Brain microvascular endothelial cell (primary cell): ENCODE measurements around the gene KCND3.

Source experiments
- DNase-seq: peaks from one replicate; pipeline ENCODE4 v3.0.0-alpha.2; 2020
- H3K27ac ChIP-seq: fragments of 250-450 bp; sonication (Bioruptor Pico); 2 replicates; pipeline ENCODE4 v1.5.1; 2020; ENCODE audit warnings: mild to moderate bottlenecking, moderate library complexity
- H3K27me3 ChIP-seq: fragments of 250-450 bp; sonication (Bioruptor Pico); replicated peaks from 2 replicates; pipeline ENCODE4 v1.5.1; 2020; ENCODE audit warnings: mild to moderate bottlenecking
- H3K36me3 ChIP-seq: fragments of 250-450 bp; sonication (Bioruptor Pico); replicated peaks from 2 replicates; pipeline ENCODE4 v1.5.1; 2020; ENCODE audit warnings: mild to moderate bottlenecking
- H3K4me3 ChIP-seq: 2 replicates; pipeline ENCODE4 v1.5.1; 2011; ENCODE audit warnings: low read depth, mild to moderate bottlenecking, control low read depth, low read length, moderate library complexity
- CTCF ChIP-seq: IDR thresholded peaks from 2 replicates; pipeline ENCODE4 v1.5.1; 2011; ENCODE audit warnings: low read depth, mild to moderate bottlenecking, moderate library complexity, low read length, control low read depth, inconsistent platforms; ENCODE audit errors: missing control alignments
- in situ Hi-C: cut with HindIII; loops from 2 replicates; pipeline ENCODE4 v1.10.0; 2017; ENCODE audit warnings: low sequenced_read_pairs, low pct_ligation_motif_present

KCND3 gene

GRCh38 chr1:111733992-111734341 is 255.5 kb downstream of the KCND3 start:
- in situ Hi-C loops, result no loop called here
- no peak for DNase-seq
- TF ChIP-seq CTCF, result no peak
- H3K27ac ChIP-seq, result peak overlapping the region; percentile 10
- no peak overlapping the region for H3K4me3 ChIP-seq
- H3K27me3 ChIP-seq, result no peaks in the 10 kb centered on the region
- no peaks in the 10 kb centered on the region for H3K36me3 ChIP-seq

DNA sequence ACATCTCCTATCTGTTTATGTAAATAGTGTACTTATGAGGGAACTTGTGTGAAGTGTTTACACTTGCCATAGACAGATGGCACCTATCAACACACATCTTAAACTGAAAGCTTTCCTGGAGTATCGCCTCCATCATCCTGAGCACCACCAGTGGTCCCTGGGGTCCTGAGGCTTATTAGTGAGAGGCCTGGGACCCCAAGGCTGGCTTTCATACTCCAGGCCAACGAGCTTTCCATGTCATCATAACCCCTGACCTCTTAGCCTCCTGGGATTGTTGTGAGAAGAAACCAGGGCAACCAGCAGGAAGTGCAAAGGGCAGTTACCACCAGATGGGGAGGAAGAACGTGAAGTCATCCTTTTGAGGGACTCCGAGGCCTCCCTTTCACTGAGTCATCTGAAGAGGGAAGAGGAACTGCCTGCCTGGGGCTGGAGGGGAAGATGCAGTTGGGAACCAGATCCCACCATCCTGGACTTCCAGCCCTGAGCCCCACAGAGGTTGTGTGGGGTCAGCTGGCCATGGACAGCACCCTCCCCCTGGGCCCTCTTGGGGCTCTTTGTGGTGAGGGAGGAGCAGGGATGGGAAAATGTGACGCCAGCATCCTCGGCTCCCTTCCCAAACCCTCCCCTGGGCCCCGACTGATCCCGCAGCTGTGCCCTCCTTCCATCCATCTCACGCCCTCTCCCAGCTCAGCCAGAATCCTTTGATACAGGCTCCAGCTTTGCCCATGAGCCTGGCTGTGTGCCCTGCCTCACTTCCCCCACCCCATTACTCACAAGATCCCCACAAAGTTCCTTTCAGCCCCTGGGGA is 256.1 kb downstream of the KCND3 start:
- Histone ChIP-seq H3K27ac (peak overlapping the region; percentile 10), H3K27me3 (no peaks in the 10 kb centered on the region), H3K36me3 (no peaks in the 10 kb centered on the region), H3K4me3 (no peak overlapping the region)
- in situ Hi-C loops, result no loop called here
- TF ChIP-seq CTCF, result no peak
- peak; percentile 76 for DNase-seq

- no peak for TF ChIP-seq CTCF
- Histone ChIP-seq H3K27me3 (no peaks in the 10 kb centered on the region), H3K27ac (no peak overlapping the region), H3K4me3 (no peak overlapping the region), H3K36me3 (no peaks in the 10 kb centered on the region)
- DNase-seq, result no peak
- in situ Hi-C loops, result no loop called here
Measured at GRCh38 chr1:111732718-111733117, 256.8 kb downstream of the KCND3 start.

DNA sequence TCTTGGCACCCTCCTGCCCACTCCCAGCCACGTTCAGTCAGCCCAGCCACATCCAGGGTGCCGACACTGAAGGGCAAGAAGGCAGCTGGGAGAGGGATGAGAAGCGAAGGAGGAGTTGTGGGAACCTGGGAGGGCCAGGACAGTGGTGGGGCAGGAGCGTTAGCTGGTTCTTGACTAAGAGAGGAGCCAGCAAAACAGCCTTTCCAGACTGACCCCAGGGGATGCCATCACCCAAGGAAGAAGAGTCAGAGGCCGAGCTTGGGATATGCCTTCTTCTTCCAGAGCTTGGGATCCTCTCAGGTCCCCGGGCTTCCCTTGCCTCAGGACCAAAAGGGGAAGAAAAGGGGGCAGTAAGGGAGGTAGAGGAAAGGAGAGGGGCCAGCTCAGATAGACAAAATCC is 257.5 kb downstream of the KCND3 start:
- Histone ChIP-seq H3K4me3 (no peak overlapping the region), H3K27ac (no peak overlapping the region), H3K36me3 (no peaks in the 10 kb centered on the region), H3K27me3 (no peaks in the 10 kb centered on the region)
- TF ChIP-seq CTCF, result no peak
- DNase-seq, result no peak
- in situ Hi-C loops, result no loop called here

- in situ Hi-C loops, result no loop called here
- no peaks in the 10 kb centered on the region for H3K36me3 ChIP-seq
- no peak for DNase-seq
Measured at GRCh38 chr1:111730706-111731105, 258.8 kb downstream of the KCND3 start.

More at GRCh38 chr1:111730706-111731105, 258.8 kb downstream of the KCND3 start:
- TF ChIP-seq CTCF, result no peak
- no peak overlapping the region for H3K27ac ChIP-seq
- H3K4me3 ChIP-seq, result no peak overlapping the region
- no peaks in the 10 kb centered on the region for H3K27me3 ChIP-seq
